GM19099 (cell line): ENCODE data around the gene KCNQ1.

Experiments
- POLR2A ChIP-seq: IDR thresholded peaks from 3 replicates; pipeline ENCODE4 v1.6.1; 2011; ENCODE audit warnings: low read depth; ENCODE audit not compliant: insufficient read length; ENCODE audit errors: extremely low read depth

KCNQ1 gene

GRCh38 chr11:2794046-2794967, 349.5 kb downstream of the KCNQ1 start:
- no peak for TF ChIP-seq POLR2A

GRCh38 chr11:2794968-2795322, 350.1 kb downstream of the KCNQ1 start:
- TF ChIP-seq POLR2A = no peak

DNA sequence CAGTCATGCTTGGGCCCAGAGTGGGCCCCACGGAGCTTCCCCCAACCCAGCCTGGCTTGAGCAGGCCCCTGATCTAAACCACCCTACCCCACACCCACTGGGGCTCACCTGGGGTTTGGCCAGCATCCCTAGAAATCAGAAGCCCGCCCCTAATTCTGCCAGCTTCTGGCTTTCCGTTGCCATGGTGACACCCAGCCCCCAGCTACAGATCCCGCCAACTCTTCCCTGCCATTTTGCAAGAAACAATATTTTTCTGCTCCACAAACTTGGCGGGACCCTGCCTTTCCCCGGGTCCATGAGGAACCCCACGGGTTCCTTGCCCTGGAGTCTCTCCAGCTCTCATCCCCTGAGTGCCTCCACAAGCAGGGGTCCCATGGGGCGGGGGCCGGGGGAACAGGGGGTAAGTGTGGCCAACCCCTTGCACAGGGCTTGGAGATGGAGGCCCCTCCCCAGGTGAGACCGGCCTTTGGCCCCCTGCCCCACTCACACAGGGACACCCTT, 350.7 kb downstream of the KCNQ1 start:
- no peak for TF ChIP-seq POLR2A

GRCh38 chr11:2796091-2796490, 351.3 kb downstream of the KCNQ1 start:
- TF ChIP-seq POLR2A = no peak

DNA sequence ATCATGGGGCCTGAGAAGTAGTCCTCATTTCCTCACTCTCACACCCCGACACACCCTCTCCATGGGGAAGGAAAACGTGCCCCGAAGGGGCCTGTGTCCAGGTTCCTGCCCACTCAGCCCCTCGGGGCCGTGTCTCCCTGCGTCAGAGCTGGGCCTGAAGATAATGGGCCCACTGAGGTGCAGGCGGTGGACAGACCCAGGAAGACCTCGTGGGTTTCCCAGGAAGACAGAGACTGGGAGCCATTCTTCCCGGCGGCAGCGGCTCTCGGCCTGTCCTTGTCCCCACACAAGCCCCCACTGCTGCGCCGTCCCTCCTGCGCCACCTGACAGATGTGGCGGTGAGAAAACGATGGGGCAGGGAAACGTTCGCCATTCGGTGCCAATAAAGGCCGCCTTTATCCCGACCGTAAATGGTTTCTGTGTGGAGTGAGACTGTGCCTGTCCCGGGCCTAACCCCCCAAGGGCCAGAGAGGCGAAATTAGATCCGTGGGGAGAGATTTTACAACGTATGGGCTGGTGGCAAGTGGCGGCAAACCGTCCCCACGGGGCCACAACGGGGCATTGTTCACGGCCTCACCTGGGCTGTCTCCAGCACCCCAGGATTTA, 351.8 kb downstream of the KCNQ1 start:
- no peak for TF ChIP-seq POLR2A

GRCh38 chr11:2797121-2797711, 352.4 kb downstream of the KCNQ1 start:
- TF ChIP-seq POLR2A = no peak

GRCh38 chr11:2797741-2798361, 353.0 kb downstream of the KCNQ1 start:
- TF ChIP-seq POLR2A = no peak

DNA sequence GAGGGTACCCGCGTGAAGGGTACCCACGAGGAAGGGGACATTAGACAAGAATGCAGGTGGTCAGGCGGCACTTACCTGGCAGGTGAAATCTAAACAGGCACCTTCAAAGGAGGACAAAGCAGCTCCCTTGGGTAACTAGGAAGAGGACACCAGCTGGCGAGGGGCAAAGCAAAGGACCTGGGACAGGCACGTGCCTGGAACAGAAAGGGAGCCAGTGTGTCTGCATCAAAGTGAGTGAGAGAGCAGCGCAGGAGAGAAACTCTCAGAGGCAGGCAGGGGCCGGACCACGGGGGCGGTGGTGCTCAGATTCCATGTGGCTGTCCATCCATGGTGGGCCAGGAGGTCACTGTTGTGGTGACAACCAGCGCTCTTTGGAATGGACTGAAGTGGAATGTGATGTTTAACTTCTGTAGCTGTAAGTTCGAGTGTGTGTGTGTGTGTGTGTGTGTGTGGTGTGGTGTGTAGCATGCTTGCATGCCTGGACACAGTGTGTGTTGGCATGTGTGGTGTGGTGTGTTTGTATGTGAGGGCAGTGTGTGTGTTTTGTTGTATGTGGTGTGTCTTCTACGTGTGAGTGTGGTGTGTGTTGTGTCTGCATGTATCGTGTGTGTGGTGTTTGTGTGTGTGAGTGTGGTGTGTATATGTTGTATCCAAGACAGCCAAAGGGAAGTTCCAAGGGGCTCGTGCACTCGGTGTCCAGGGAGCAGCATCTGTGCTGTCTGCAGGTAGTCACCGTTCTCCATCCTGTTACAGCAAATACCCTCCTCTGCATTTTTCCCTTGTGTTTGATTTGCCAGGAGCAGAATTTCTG, 354.3 kb downstream of the KCNQ1 start:
- TF ChIP-seq POLR2A = no peak

- no peak for TF ChIP-seq POLR2A
Observed at GRCh38 chr11:2799881-2800654, 355.3 kb downstream of the KCNQ1 start.

DNA sequence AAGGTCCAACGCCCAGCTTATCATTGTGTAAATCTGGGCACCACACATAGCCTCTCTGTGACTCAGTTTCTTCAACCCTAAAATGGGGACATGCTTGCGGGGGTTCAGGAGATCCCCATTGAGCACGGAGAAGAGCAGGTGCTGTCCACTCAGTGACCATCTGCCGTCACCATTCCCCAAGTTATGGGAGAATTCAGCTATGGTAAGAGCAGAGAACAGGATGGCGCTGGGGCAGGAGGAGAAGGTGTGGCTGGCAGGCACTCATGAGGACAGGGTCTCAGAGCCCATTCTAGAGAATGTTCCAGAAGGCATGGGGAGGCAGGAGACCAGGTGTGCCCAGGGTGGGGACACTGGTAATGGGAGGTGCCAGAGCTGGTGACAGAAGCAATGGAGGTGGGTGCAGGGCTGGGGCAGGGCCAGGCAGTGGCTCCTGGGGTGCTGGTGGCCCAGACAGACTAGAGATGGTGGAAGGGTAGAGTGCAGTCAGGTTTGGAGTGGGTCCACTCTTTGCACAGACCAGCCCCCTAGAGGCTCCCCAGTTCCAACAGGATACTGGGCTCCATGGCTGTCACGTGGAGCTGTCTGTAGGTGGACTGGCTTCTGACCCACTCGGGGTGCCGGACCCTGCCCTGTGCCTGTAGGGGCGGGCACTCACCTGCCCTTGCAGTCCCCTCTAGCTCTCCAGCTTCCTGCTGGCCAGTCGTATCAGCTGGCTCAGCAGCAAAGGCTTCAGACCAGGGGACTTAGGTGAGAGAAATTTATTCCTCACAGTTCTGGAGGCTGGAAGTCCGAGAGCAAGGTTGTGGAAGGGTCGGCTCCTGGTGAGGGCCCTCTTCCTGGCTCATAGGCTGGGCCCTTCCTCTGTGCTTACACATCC, 356.1 kb downstream of the KCNQ1 start:
- TF ChIP-seq POLR2A = no peak

- TF ChIP-seq POLR2A = no peak
Observed at GRCh38 chr11:2801711-2802388, 357.0 kb downstream of the KCNQ1 start.
